GM12878 (cell line): ENCODE results near the gene ZNF3. TPM values are rescaled to one million over a fixed set of nuclear protein-coding genes. Genes with fewer than 3 reads are reported as not detected.

Experiments
- ATAC-seq: fragments of 200-7000 bp; cut with Tn5 transposase; 3 replicates; pipeline ENCODE4 v1.9.1; 2020; ENCODE audit warnings: mild to moderate bottlenecking, moderate library complexity
- BruUV-seq: library from RNA; stranded (reverse); fragments of 400-500 nt; replicated peaks from 2 replicates; lab custom pipeline; 2021; lab: Mats Ljungman, UMichigan
- CTCF ChIA-PET: fragments of 300-600 bp; sonication (Branson Sonifier 250); formaldehyde crosslinking; extraction: SDS; loops from one replicate; lab custom pipeline; 2021; ENCODE audit warnings: inconsistent platforms; lab: Yijun Ruan, JAX
- POLR2A ChIA-PET: fragments of 350-600 bp; formaldehyde crosslinking; extraction: SDS; loops from one replicate; lab custom pipeline; 2021; ENCODE audit warnings: inconsistent platforms; lab: Charles Lee
- RAD21 ChIA-PET: fragments of 300-600 bp; sonication (Branson Sonifier 250); formaldehyde crosslinking; loops from one replicate; lab custom pipeline; 2023; ENCODE audit warnings: antibody characterized with exemption; ENCODE audit not compliant: unreplicated experiment; lab: Charles Lee
- SMC1A ChIA-PET: fragments of 300-600 bp; sonication (Branson Sonifier 250); formaldehyde crosslinking; loops from one replicate; lab custom pipeline; 2023; ENCODE audit not compliant: unreplicated experiment, uncharacterized antibody; lab: Charles Lee
- DNase-seq: peaks from one replicate; pipeline ENCODE4 v3.0.0-alpha.2; 2011; ENCODE audit warnings: low read depth, low spot score
- FAIRE-seq: peaks from 3 replicates; lab custom pipeline; 2011; peaks lifted over from hg19 to GRCh38; lab: Jason Lieb, UNC
- H2AFZ ChIP-seq: 2 replicates; pipeline ENCODE4 v1.6.0; 2011; ENCODE audit warnings: low read depth, low read length, control low read depth; ENCODE audit not compliant: control insufficient read depth
- H3K27ac ChIP-seq: 2 replicates; pipeline ENCODE4 v1.5.1; 2011; ENCODE audit warnings: control low read depth; ENCODE audit not compliant: control insufficient read depth, insufficient read depth
- H3K27me3 ChIP-seq, 2 experiments: replicated peaks in 1 of 2; 2 replicates each; pipeline versions ENCODE4 v1.6.0 to v1.6.1; 2011; ENCODE audit warnings: low read length in 1 of 2; ENCODE audit not compliant: control insufficient read depth in 2 of 2, insufficient read depth in 2 of 2
- H3K36me3 ChIP-seq, 2 experiments: 2 replicates each; pipeline ENCODE4 v1.5.1; 2011; ENCODE audit warnings: low read length in 1 of 2; ENCODE audit not compliant: control insufficient read depth in 2 of 2, insufficient read depth in 2 of 2
- H3K4me1 ChIP-seq: 2 replicates; pipeline ENCODE4 v1.6.1; 2011; ENCODE audit warnings: mild to moderate bottlenecking, low read length, moderate library complexity, mixed read lengths; ENCODE audit not compliant: control insufficient read depth, insufficient read depth
- H3K4me2 ChIP-seq: 2 replicates; pipeline ENCODE4 v1.6.0; 2011; ENCODE audit warnings: control low read depth; ENCODE audit not compliant: control insufficient read depth, insufficient read depth
- H3K4me3 ChIP-seq: fragments of 200-600 bp; sonication (generic); 2 replicates; pipeline ENCODE4 v1.5.1; 2016
- H3K79me2 ChIP-seq: 2 replicates; pipeline ENCODE4 v1.6.0; 2011; ENCODE audit warnings: low read length; ENCODE audit not compliant: control insufficient read depth, insufficient read depth
- H3K9ac ChIP-seq: 2 replicates; pipeline ENCODE4 v1.8.0; 2011; ENCODE audit warnings: low read length, control low read depth, mixed read lengths; ENCODE audit not compliant: control insufficient read depth, insufficient read depth
- H3K9me3 ChIP-seq: replicated peaks from 3 replicates; pipeline ENCODE4 v1.5.1; 2011; ENCODE audit warnings: mild to moderate bottlenecking, low read length; ENCODE audit not compliant: control insufficient read depth, insufficient read depth
- H4K20me1 ChIP-seq: 2 replicates; pipeline ENCODE4 v1.6.0; 2011; ENCODE audit not compliant: control insufficient read depth, insufficient read depth
- ESRRA ChIP-seq: IDR thresholded peaks from 2 replicates; pipeline ENCODE4 v1.6.1; 2012; ENCODE audit warnings: mild to moderate bottlenecking, low read length, improper control_type of control experiment
- GABPA ChIP-seq: IDR thresholded peaks from 2 replicates; pipeline ENCODE4 v1.6.1; 2014; ENCODE audit warnings: antibody characterized with exemption, low read depth, mild to moderate bottlenecking, inconsistent platforms
- HDGF ChIP-seq: fragments of 450-650 bp; IDR thresholded peaks from 2 replicates; pipeline ENCODE4 v1.6.1; 2016; ENCODE audit warnings: antibody characterized with exemption
- HSF1 ChIP-seq: fragments of 150-350 bp; IDR thresholded peaks from 2 replicates; pipeline ENCODE4 v1.6.1; 2014; ENCODE audit warnings: mild to moderate bottlenecking, low read depth, low read length
- NR2C1 ChIP-seq: fragments of 450-650 bp; IDR thresholded peaks from 2 replicates; pipeline ENCODE4 v1.6.1; 2017; ENCODE audit warnings: antibody characterized with exemption, mild to moderate bottlenecking, moderate library complexity
- PAX8 ChIP-seq: fragments of 450-650 bp; IDR thresholded peaks from 2 replicates; pipeline ENCODE4 v1.6.1; 2017; ENCODE audit warnings: mild to moderate bottlenecking, moderate library complexity
- POLR2A ChIP-seq: IDR thresholded peaks from 2 replicates; pipeline ENCODE4 v1.6.1; 2011; ENCODE audit warnings: low read depth, mild to moderate bottlenecking, low read length
- POLR2AphosphoS5 ChIP-seq: IDR thresholded peaks from 2 replicates; pipeline ENCODE4 v1.6.1; 2011; ENCODE audit warnings: mild to moderate bottlenecking, low read length, inconsistent platforms
- SIX5 ChIP-seq: IDR thresholded peaks from 2 replicates; pipeline ENCODE4 v1.6.1; 2011; ENCODE audit warnings: mild to moderate bottlenecking, low read depth, low read length, moderate library complexity; ENCODE audit not compliant: severe bottlenecking
- SMC3 ChIP-seq: IDR thresholded peaks from 2 replicates; pipeline ENCODE4 v1.6.1; 2011; ENCODE audit warnings: low read length, improper control_type of control experiment, borderline replicate concordance
- TARDBP ChIP-seq: IDR thresholded peaks from 2 replicates; pipeline ENCODE4 v1.6.1; 2016; ENCODE audit warnings: borderline replicate concordance
- WGBS: methylation state at CpG from one replicate; pipeline ENCODE4 v1.1.6; 2016; ENCODE audit warnings: low lambda C conversion rate; ENCODE audit not compliant: insufficient replicate concordance, insufficient coverage; ENCODE audit errors: missing lambda C conversion rate; 5-methylcytosine and 5-hydroxymethylcytosine counted together
- in situ Hi-C: fragments of 300-500 bp; cut with MboI; formaldehyde crosslinking; loops from 9 replicates; pipeline ENCODE4 v1.14.3; 2018; ENCODE audit warnings: mixed read lengths
- intact Hi-C: fragments of 100-400 bp; cut with micrococcal nuclease; formaldehyde crosslinking; loops from one replicate; pipeline ENCODE4 v1.14.2; 2022; ENCODE audit not compliant: unreplicated experiment
- polyA plus RNA-seq, 11 experiments: library from polyadenylated mRNA; depleted of rRNA in 4 of 11; unstranded in 6 of 11; stranded (reverse) in 5 of 11; fragments of >200 nt; fragmentation: Nextera tagmentation in 4 of 11; fragmentation: Illumina TruSeq in 1 of 11; extraction: Ambion mirVana in 4 of 11; extraction: Trizol in 1 of 11; gene quantifications; 1 replicate in 1 of 11; 2 replicates in 10 of 11; pipeline versions ENCODE4 v1.2.1 to v1.2.3, GENCODE V29; 2011 to 2016; ENCODE audit warnings: inconsistent platforms in 2 of 11, missing spikeins in 2 of 11, low read depth in 1 of 11
- total RNA-seq, 4 experiments: library from RNA; depleted of rRNA in 3 of 4; stranded (reverse); fragments of >200 nt in 3 of 4; fragmentation: Illumina TruSeq in 1 of 4; extraction: Trizol in 1 of 4; gene quantifications; 2 replicates each; pipeline versions ENCODE4 v1.2.1 to v1.2.3, GENCODE V29; 2013 to 2021
- TF ChIP-seq, protein P1 (sequence below): fragments of 450-650 bp; IDR thresholded peaks from 2 replicates; pipeline ENCODE4 v1.6.1; 2017; ENCODE audit warnings: mild to moderate bottlenecking, moderate library complexity

ZNF3 gene
- total and polyA plus RNA-seq, 10 of the 15 experiments (the other 5 are each of a cell fraction or from before 2014, with no cell fraction given) = 17.2 to 37.4 (median 29.4) TPM

- POLR2A ChIA-PET = interaction anchor here (0.9 to 1.0 kb wide), 3 partner anchors 12 to 27 kb away, joined by 4 to 5 read pairs (median 4); no protein-coding TSS in a partner anchor
- no peak overlapping the region for H3K4me2 ChIP-seq
- DNase-seq (no peak), FAIRE-seq (no peak)
- H3K36me3 ChIP-seq = peaks cover 2 to 15% of the 10 kb centered on the region in 2 experiments; a peak in 3 of 4 replicates
- H2AFZ ChIP-seq = no peak overlapping the region
- H3K4me1 ChIP-seq = peaks cover 5% of the 10 kb centered on the region; the same call in 1 of the 2 replicates
- no peaks in the 10 kb centered on the region for H3K27me3 ChIP-seq
- no peaks in the 10 kb centered on the region for H4K20me1 ChIP-seq
- no peak overlapping the region for H3K27ac ChIP-seq
- H3K9ac ChIP-seq = no peak overlapping the region
- H3K4me3 ChIP-seq = no peak overlapping the region
- SMC1A ChIA-PET = interaction anchor here (1.9 kb wide), 1 partner anchor 8 kb away, joined by 4 read pairs; no protein-coding TSS in a partner anchor
- no peaks in the 10 kb centered on the region for H3K79me2 ChIP-seq
- no TSS peak for BruUV-seq
- no peak for TF ChIP-seq HSF1
- no peak for TF ChIP-seq SMC3
- no peak for TF ChIP-seq PAX8
- TF ChIP-seq, protein P1, sequence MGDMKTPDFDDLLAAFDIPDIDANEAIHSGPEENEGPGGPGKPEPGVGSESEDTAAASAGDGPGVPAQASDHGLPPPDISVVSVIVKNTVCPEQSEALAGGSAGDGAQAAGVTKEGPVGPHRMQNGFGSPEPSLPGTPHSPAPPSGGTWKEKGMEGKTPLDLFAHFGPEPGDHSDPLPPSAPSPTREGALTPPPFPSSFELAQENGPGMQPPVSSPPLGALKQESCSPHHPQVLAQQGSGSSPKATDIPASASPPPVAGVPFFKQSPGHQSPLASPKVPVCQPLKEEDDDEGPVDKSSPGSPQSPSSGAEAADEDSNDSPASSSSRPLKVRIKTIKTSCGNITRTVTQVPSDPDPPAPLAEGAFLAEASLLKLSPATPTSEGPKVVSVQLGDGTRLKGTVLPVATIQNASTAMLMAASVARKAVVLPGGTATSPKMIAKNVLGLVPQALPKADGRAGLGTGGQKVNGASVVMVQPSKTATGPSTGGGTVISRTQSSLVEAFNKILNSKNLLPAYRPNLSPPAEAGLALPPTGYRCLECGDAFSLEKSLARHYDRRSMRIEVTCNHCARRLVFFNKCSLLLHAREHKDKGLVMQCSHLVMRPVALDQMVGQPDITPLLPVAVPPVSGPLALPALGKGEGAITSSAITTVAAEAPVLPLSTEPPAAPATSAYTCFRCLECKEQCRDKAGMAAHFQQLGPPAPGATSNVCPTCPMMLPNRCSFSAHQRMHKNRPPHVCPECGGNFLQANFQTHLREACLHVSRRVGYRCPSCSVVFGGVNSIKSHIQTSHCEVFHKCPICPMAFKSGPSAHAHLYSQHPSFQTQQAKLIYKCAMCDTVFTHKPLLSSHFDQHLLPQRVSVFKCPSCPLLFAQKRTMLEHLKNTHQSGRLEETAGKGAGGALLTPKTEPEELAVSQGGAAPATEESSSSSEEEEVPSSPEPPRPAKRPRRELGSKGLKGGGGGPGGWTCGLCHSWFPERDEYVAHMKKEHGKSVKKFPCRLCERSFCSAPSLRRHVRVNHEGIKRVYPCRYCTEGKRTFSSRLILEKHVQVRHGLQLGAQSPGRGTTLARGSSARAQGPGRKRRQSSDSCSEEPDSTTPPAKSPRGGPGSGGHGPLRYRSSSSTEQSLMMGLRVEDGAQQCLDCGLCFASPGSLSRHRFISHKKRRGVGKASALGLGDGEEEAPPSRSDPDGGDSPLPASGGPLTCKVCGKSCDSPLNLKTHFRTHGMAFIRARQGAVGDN = no peak
- no peak for TF ChIP-seq ESRRA
- TF ChIP-seq POLR2A = no peak
- no peak for TF ChIP-seq NR2C1
- TF ChIP-seq SIX5 = no peak
- no peak for TF ChIP-seq GABPA
- TF ChIP-seq HDGF = no peak
- no peak for TF ChIP-seq TARDBP
- TF ChIP-seq POLR2AphosphoS5 = no peak
- TF ChIP-seq, all 136 proteins: peak for 0
- intact Hi-C loops (no loop called here), in situ Hi-C loops (no loop called here)
- CTCF ChIA-PET = interaction anchor here (1.0 kb wide), 1 partner anchor 34 kb away, joined by 4 read pairs; no protein-coding TSS in a partner anchor
- WGBS = 88% methylated on average over 5 of the region's 5 CpGs
- no peaks in the 10 kb centered on the region for H3K9me3 ChIP-seq
- RAD21 ChIA-PET = no interaction called here
- ATAC-seq = no peak
These were observed 51.9 kb downstream of the ZNF3 start for GRCh38 chr7:100029596-100029995.
